ENCODE results near the gene SULF2. TPM values are rescaled to one million over a fixed set of nuclear protein-coding genes. Genes with fewer than 3 reads are reported as not detected.
A peak's percentile ranks its signal among the peaks of the same experiment; 100 is the strongest.

Gene SULF2
- total RNA-seq, 2 donors from 2014 or later, result 75.7 to 146 TPM

- Mint-ChIP-seq H3K36me3 (ENCODE audit: low read depth) (peaks cover 87% of the 10 kb centered on the region), H3K9me3 (no peaks in the 10 kb centered on the region), H3K4me3 (no peak overlapping the region), H3K27me3 (ENCODE audit: insufficient read depth) (no peaks in the 10 kb centered on the region), H3K4me1 (peaks cover 2% of the 10 kb centered on the region), H3K27ac (peak overlapping the region; percentile 30)
- H3K9me3 ChIP-seq (ENCODE audit: control insufficient read depth, low read length), result peaks cover 7% of the 10 kb centered on the region
- TF ChIP-seq CTCF (conservative IDR thresholded peaks at IDR 0.05), result no peak
- no peak for DNase-seq
- H3K27me3 ChIP-seq (ENCODE audit: control insufficient read depth, insufficient read depth, low read length, poor library complexity, severe bottlenecking), result no peaks in the 10 kb centered on the region
- H3K4me3 ChIP-seq (ENCODE audit: low read length), result no peak overlapping the region
- peaks cover 76% of the 10 kb centered on the region for H3K36me3 ChIP-seq (ENCODE audit: control insufficient read depth, insufficient read depth, low read length)
- no peak overlapping the region for H3K9ac ChIP-seq (ENCODE audit: extremely low read depth, low read length, poor library complexity, severe bottlenecking)
- 94% methylated on average over 1 of the region's 4 CpGs; no CpG with 5 or more reads in 1 of the 2 experiments for WGBS, 2 experiments (ENCODE audit: insufficient coverage in 1 of 2, insufficient read length in 1 of 2)
- no peak overlapping the region for H3K27ac ChIP-seq (ENCODE audit: low read depth, low read length)
- H3K4me1 ChIP-seq (ENCODE audit: control insufficient read depth, insufficient read depth, low read length), result no peaks in the 10 kb centered on the region
Observed at GRCh38 chr20:47642118-47642517, 143.2 kb downstream of the SULF2 start.

GRCh38 chr20:47638851-47639250, 146.4 kb downstream of the SULF2 start:
- H3K36me3 ChIP-seq (ENCODE audit: control insufficient read depth, insufficient read depth, low read length), result peaks cover 83% of the 10 kb centered on the region
- H3K4me1 ChIP-seq (ENCODE audit: control insufficient read depth, insufficient read depth, low read length), result no peaks in the 10 kb centered on the region
- H3K27me3 ChIP-seq (ENCODE audit: control insufficient read depth, insufficient read depth, low read length, poor library complexity, severe bottlenecking), result no peaks in the 10 kb centered on the region
- H3K4me3 Mint-ChIP-seq, result no peak overlapping the region
- no peak for TF ChIP-seq CTCF (conservative IDR thresholded peaks at IDR 0.05)
- H3K27me3 Mint-ChIP-seq (ENCODE audit: insufficient read depth), result no peaks in the 10 kb centered on the region
- H3K4me3 ChIP-seq (ENCODE audit: low read length), result no peak overlapping the region
- H3K9me3 Mint-ChIP-seq, result no peaks in the 10 kb centered on the region
- peaks cover 2% of the 10 kb centered on the region for H3K4me1 Mint-ChIP-seq
- no peak overlapping the region for H3K27ac ChIP-seq (ENCODE audit: low read depth, low read length)
- H3K27ac Mint-ChIP-seq, result no peak overlapping the region
- peaks cover 76% of the 10 kb centered on the region for H3K36me3 Mint-ChIP-seq (ENCODE audit: low read depth)
- H3K9me3 ChIP-seq (ENCODE audit: control insufficient read depth, low read length), result peaks cover 7% of the 10 kb centered on the region
- no peak overlapping the region for H3K9ac ChIP-seq (ENCODE audit: extremely low read depth, low read length, poor library complexity, severe bottlenecking)
- 92% methylated on average over 3 of the region's 4 CpGs; no CpG with 5 or more reads in 1 of the 2 experiments for WGBS, 2 experiments (ENCODE audit: insufficient coverage in 1 of 2, insufficient read length in 1 of 2)
- no peak for DNase-seq

GRCh38 chr20:47635256-47635655, 150.0 kb downstream of the SULF2 start:
- H3K4me1 Mint-ChIP-seq, result no peaks in the 10 kb centered on the region
- Histone ChIP-seq H3K9ac (ENCODE audit: extremely low read depth, low read length, poor library complexity, severe bottlenecking) (no peak overlapping the region), H3K4me1 (ENCODE audit: control insufficient read depth, insufficient read depth, low read length) (no peaks in the 10 kb centered on the region), H3K4me3 (ENCODE audit: low read length) (no peak overlapping the region), H3K36me3 (ENCODE audit: control insufficient read depth, insufficient read depth, low read length) (peaks cover 72% of the 10 kb centered on the region), H3K27me3 (ENCODE audit: control insufficient read depth, insufficient read depth, low read length, poor library complexity, severe bottlenecking) (no peaks in the 10 kb centered on the region), H3K9me3 (ENCODE audit: control insufficient read depth, low read length) (peaks cover 7% of the 10 kb centered on the region), H3K27ac (ENCODE audit: low read depth, low read length) (no peak overlapping the region)
- H3K27ac Mint-ChIP-seq, result no peak overlapping the region
- H3K9me3 Mint-ChIP-seq, result no peaks in the 10 kb centered on the region
- no peak for TF ChIP-seq CTCF (conservative IDR thresholded peaks at IDR 0.05)
- H3K27me3 Mint-ChIP-seq (ENCODE audit: insufficient read depth), result no peaks in the 10 kb centered on the region
- H3K36me3 Mint-ChIP-seq (ENCODE audit: low read depth), result peaks cover 63% of the 10 kb centered on the region
- no peak for DNase-seq
- no peak overlapping the region for H3K4me3 Mint-ChIP-seq
- 94 to 100% methylated on average over 3 to 4 of the region's 4 CpGs for WGBS, 2 experiments (ENCODE audit: insufficient coverage in 1 of 2, insufficient read length in 1 of 2)

All from endodermal cell (in vitro differentiated cells).